ENCODE data around the gene ZNF581.

Gene ZNF581

DNA sequence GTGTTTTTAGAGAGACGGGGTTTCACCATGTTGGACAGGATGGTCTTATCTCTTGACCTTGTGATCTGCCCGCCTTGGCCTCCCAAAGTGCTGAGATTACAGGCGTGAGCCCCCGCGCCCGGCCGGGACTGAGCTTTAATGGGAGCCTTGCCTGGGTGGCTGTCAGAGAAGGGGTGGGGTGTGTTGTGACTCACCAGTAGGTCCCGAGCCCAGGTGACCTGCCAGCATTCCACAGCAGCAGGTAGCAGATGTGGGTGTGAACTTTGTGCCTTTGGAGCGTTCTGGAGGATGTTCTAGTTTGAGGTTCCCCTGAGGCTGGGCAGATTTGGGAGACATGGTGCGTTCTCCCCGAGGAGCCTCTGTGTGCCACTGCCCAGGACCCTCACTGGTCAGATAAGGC is 24.5 kb downstream of the ZNF581 start:
- TF ChIP-seq, protein P1, sequence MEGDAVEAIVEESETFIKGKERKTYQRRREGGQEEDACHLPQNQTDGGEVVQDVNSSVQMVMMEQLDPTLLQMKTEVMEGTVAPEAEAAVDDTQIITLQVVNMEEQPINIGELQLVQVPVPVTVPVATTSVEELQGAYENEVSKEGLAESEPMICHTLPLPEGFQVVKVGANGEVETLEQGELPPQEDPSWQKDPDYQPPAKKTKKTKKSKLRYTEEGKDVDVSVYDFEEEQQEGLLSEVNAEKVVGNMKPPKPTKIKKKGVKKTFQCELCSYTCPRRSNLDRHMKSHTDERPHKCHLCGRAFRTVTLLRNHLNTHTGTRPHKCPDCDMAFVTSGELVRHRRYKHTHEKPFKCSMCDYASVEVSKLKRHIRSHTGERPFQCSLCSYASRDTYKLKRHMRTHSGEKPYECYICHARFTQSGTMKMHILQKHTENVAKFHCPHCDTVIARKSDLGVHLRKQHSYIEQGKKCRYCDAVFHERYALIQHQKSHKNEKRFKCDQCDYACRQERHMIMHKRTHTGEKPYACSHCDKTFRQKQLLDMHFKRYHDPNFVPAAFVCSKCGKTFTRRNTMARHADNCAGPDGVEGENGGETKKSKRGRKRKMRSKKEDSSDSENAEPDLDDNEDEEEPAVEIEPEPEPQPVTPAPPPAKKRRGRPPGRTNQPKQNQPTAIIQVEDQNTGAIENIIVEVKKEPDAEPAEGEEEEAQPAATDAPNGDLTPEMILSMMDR (IDR thresholded peaks at IDR 0.05), result no peak
- no peak for DNase-seq (ENCODE audit: low spot score)
- H3K4me3 ChIP-seq, result no peak overlapping the region
- H3K27ac ChIP-seq, result no peak overlapping the region

DNA sequence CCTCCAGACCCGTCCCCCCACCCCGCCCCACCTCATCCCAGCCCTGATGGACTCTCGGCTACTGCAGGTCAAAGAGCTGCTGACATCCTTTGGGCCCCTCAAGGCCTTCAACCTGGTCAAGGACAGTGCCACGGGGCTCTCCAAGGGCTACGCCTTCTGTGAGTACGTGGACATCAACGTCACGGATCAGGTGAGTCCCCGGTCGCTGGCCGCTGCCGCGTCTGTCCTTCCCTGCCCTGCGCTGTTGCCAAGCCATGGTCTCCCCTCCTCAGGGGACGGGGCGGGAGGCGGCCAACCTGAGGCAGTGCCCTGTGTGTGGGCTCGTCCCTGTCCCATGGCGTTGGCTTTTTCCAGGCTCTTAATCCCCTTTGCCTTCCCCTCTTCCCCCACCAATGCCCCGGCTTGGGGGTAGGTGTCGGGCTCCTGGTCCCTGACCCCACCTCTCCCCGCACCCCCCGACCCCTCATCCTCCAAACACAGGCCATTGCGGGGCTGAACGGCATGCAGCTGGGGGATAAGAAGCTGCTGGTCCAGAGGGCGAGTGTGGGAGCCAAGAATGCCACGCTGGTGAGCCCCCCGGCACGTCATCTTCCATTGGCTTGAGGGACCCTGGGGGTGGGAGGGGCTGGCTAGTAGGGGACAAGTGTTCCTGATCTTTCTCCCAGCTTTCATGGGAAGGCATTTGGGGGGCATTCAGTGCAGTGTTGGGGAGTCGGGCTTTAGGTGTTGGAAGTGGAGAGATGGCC is 25.3 kb downstream of the ZNF581 start:
- DNase-seq (ENCODE audit: low spot score), result no peak
- Histone ChIP-seq H3K4me3 (no peak overlapping the region), H3K27ac (no peak overlapping the region)
- TF ChIP-seq, protein P1 (IDR thresholded peaks at IDR 0.05), result no peak

DNA sequence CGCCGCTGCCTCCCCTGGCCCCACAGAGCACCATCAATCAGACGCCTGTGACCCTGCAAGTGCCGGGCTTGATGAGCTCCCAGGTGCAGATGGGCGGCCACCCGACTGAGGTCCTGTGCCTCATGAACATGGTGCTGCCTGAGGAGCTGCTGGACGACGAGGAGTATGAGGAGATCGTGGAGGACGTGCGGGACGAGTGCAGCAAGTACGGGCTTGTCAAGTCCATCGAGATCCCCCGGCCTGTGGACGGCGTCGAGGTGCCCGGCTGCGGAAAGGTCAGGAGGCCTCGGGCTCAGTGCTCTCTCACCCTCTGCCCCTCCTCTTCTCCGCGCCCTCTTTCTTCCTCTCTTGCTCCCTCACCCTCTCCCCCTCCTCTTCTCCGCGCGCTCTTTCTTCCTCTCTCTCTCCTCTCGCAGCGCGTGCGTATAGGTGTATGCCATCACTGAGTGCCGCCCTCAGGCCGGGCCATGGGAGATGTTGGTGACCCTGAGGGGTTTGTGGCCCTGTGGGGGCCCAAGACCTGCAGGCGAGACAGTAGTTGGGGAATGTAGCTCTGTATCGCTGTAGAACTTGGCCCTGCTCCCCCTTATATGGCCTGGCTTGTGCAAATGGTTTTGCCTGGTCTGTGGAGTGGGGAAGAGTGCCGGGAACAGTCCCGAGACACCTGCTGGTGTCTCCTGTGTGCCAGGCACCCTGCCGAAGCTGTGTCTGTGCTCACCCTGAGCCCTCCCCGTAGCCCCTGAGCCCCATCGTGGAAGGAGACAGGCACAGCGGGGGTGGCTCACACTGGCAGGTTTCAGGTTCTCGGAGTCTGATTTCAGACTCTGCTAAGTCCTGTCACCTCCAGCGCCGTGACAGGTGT is 26.2 kb downstream of the ZNF581 start:
- no peak for DNase-seq (ENCODE audit: low spot score)
- Histone ChIP-seq H3K4me3 (no peak overlapping the region), H3K27ac (no peak overlapping the region)
- TF ChIP-seq, protein P1 (IDR thresholded peaks at IDR 0.05), result no peak

DNA sequence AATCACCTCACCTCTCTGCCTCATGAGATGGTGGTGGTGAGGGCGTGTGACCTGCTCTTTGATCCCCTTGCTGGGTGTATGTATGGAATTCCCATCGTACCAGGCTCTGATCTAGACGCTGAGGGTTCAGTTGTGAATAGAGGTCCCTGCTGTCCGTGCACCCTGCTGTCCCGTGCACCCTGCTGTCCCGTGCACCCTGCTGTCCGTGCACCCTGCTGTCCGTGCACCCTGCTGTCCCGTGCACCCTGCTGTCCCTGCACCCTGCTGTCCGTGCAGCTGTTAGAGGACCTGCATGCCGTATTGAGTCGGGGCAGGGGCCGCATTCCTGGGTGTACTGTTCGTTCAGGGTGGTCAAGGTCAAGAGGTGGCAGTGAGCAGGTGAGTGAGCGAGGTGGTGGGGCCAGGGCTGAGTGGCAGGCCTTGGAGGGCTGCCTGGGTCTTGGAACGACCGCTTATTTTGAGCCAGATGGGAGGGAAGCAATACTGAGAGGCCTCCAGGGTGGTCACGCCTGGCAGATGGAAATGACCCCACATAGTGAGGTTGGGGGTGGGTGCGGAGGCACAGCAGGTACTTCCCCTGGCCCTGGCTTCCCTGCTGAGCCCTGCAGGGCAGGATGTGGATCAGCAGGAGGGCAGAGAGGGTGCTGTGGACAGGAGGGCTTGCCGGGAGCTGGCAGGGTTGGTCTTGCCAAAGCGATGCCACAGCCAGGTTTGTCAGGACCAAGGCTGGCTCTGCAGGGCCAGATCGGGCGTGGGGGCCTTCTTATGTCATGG is 27.0 kb downstream of the ZNF581 start:
- DNase-seq (ENCODE audit: low spot score), result peak; percentile 88
- TF ChIP-seq, protein P1 (IDR thresholded peaks at IDR 0.05), result no peak
- no peak overlapping the region for H3K27ac ChIP-seq
- no peak overlapping the region for H3K4me3 ChIP-seq

DNA sequence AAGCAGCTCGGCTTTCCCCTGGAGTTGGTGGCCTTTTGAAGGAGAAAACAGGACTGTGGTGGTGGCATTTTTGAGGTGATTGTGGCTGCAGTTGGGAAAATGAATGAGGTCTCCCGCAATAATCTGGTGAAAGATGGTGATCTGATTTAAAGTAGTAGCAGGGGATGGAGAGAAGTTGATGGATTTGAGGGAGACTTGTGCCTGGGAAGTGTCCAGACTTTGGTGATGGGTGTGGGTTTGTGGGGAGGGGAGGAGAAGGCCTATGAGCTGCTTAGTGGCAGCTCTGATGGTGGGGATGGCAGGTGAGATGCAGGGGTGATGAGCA is 27.6 kb downstream of the ZNF581 start:
- TF ChIP-seq, protein P1 (IDR thresholded peaks at IDR 0.05), result no peak
- no peak overlapping the region for H3K27ac ChIP-seq
- no peak for DNase-seq (ENCODE audit: low spot score)
- no peak overlapping the region for H3K4me3 ChIP-seq

DNA sequence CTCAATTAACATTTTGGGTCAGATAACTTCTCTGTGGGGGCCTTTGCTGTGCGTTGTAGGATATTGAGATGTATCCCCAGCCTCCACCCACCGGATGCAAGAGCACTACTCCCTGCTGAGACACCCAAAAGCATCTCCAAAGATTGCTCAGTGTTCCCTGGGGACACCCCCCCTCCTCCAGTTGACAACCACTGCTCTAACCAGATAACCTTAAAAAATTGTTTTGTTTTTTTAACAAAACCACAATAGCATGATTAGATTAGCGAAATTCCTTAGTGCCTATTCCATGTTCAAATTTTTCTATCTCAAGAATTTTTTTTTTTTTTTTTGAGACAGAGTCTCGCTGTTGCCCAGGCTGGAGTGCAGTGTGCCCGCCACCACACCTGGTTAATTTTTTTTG is 29.0 kb downstream of the ZNF581 start:
- no peak for DNase-seq (ENCODE audit: low spot score)
- H3K27ac ChIP-seq, result no peak overlapping the region
- TF ChIP-seq, protein P1 (IDR thresholded peaks at IDR 0.05), result no peak
- H3K4me3 ChIP-seq, result no peak overlapping the region

All from coronary artery (tissue), 2 donors.